NCI-H1048 (cell line): Measurements from ENCODE around the gene ART5.
"Not testable (repeated sequence)": the region's sequence is repeated elsewhere in the genome, so short reads cannot be mapped to it uniquely, and the experiment has no call there.

Experiments
- DNase-seq: peaks from one replicate; lab custom pipeline; 2025; lab: John Stamatoyannopoulos, UW

ART5 gene

DNA sequence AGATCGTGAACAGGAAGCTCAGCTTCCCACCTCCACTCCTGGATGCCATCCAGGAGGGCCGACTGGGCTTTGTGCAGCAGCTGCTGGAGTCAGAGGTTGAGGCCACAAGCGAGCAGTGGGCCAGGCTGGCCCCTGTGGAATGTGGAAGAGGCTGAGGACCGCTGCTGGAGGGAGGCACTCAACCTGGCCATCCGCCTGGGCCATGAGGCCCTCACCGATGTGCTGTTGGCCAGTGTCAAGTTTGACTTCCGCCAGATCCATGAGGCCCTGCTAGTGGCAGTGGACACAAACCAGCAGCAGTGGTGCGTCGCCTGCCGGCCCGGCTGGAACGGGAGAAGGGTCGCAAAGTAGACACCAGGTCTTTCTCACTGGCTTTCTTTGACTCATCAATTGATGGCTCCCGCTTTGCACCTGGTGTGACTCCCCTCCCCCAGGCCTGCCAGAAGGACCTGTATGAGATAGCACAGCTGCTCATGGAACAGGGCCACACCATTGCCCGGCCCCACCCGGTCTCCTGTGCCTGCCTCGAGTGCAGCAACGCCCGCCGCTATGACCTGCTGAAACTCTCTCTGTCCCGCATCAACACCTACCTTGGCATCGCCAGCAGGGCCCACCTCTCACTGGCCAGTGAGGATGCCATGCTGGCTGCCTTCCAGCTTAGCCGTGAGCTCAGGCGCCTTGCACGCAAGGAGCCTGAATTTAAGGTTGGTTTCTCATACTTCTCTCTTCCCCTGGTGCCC is 24.9 kb downstream of the ART5 start:
- DNase-seq = no peak

DNA sequence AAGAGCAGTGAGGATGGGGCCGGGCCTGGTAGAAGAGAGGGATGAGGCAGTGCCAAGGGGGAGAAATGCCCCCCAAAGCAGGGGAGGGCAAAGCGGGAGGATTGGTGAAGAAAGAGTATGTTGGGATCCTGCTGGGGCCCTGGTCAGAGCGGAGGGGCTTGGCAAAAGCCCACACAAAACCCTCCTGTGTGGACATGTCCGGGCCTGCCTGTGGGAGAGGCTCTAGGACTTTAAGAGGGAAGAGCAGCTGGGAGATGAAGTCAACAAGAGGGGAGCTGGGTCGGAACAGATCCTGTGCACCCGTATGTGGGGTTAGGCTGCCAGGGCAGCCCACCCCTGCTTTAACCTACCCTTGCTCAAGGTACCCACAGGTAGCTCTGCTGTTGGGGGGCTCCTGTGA is 25.8 kb downstream of the ART5 start:
- DNase-seq = no peak

DNA sequence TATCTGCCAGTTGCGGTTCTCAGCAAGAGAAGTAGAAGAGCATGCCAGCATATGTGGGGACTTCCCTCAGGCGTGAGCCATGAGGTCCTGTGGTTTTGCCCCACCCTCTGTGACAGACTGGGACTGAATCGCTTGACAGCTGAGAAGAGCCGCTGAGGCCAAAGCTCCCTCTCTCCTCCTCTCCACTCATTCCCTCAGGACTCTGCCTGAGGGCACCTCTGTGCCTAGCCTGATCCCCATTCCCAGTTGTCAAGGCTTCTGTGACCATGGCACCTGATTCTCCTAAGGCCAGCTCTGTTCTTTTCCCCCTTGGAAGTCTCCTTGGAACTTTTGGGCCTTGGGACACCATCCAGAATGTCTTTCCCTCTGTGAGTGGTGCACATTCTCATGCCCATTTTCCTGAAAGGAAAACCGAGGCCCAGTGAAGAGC is 27.0 kb downstream of the ART5 start:
- DNase-seq = no peak

DNA sequence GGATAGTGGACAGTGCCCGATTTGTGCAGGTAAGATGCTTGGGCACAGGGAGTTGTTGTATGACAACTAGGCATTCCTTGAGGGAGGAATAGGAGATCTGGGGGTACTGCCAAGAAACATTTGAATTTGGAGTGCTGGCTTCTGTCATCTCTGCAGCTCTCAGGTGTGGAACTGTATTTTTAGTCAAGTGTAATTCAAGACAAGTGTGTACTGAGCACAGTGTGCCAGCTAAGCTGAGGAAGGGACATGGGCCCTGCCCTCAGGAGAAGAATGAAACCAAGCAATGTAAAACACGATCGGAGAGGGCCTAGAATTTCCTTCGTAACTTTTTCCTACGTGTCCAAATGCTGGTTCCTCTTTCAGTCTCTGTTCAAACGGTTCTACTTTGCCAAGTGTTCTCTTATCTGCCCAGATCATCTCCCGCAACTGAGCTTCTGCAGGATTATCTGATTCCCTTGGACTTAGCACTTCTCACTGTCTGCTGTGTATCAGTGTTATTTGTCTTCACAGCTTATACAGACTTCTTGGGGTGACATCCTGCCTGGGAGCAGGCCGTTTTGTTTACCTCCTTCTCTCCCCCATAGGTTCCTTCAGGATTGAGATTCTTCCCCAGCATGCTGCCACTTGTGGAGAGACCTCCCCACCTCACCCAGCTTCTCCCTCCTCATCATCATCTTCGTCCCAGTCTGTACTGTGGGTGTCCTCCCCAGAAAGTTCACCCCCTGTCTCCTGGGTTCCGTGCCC is 27.6 kb downstream of the ART5 start:
- no peak for DNase-seq

DNA sequence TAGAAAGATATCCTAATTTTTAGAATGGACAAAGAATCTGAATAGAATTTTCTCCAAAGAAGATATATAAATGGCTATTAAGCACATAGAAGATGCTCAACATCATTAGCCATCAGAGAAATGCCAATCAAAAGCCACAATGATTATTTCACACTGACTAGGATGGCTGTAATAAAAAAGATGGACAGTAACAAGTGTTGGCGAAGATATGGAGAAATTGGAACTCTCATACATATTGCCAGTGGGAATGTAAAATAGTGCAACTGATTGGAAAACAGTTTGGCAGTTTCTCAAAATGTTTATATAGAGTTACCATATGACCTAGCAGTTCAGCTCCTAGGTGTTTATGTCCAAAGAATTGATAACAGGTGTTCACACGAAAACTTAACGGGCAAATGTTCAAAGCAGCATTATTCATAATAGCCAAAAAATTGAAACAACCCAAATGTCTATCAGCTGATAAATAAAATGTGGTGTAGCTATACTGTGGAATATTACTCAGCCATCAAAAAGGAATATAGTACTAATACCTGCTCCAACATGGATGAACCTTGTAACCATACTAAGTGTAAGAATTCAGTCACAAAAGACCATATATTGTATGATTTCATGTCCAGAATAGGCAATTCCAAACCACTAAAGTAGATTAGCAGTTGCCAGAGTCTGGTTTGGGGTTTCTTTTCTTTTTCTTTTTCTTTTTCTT is 29.7 kb downstream of the ART5 start:
- DNase-seq = no peak

DNA sequence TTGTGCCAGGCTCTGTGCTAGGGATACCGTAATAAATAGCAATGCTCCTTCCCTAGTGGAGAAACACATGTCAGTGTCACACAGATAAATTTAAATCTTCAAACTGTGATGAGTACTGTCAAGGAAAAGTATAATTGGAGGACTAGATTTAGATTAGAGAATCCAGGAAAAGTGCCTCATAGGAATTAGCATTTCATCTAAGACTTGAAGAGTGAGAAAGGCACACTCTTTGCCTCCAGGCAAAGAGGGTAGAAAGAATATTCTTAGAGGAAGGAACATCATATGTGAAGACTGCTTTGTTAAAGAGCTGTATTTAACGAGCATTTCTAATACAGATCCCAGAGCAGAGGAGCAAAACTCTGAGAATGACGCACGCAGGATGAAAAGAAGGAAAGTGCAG is 30.9 kb downstream of the ART5 start:
- no peak for DNase-seq

DNA sequence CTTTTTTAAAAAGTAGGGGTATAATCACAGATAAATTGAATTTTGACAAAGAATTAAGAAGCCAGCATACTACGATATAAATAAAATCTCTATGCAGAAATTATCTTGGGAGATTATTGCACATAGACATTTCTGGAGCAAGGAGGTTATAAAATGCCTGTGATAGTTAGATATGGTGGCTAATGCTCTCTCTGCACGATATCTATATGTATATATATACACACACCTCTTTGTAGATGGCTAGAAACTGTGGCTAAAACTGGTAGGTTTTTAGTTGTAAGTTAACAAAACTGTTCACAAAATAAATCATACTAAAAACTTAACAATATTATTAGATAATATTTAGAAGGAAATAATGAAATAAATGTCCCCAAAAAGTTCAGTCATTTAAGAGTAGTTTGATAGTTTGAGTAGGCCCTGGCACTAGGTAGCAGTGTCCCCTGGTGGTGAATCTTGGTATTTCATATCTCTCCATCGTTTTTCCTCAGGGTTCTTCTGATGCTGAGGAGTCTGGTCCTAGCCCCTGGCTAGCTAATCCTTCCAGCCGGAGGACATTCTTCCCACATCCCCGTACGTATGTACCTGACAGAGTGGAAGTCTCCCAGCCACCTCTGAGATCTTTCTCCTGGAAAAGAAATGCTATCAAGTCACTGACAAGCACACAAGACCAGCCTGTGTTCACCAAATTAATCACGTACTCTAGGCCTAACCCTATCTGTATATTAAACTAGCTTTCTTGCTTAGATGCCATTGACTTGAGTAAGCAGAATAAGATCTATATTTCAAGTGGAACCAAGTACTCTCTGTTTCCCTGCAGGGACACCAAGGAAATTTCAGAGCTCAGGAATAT is 32.2 kb downstream of the ART5 start:
- no peak for DNase-seq

DNA sequence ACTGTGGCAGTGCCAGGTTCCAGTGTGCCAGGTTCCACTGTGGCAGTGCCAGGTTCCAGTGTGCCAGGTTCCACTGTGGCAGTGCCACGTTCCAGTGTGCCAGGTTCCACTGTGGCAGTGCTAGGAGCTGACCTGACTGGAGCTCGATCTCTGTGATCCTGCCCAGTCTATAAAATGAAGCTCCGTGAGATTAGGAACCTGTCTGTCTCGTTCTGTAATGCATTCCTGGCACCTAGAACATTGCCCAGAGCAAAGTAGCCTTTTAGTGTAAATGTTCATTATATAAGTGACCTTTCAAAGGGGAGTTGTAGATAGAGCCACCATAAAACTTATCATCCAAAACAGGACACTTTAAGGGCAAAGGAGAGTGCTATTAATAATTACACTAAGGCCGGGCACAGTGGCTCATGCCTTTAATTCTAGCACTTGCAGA is 36.0 kb downstream of the ART5 start:
- no peak for DNase-seq

DNA sequence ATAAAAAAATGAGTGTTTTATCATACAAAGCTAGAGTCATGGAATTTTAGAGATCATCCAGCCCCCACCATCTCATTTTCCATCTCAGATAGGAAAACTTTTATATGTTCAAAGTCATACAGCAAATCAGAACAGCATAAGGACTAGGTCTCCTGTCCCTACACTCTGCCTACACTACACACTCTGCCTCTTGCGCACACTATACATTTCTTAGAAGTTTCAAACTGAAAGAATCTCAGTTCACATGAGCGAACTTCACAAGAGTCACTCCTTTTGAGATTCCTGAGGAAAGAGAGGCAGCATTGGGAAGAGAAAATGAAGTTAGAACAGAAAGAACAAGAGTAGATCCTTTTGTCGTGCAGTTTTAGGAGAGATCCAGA is 36.5 kb downstream of the ART5 start:
- DNase-seq = no peak

DNA sequence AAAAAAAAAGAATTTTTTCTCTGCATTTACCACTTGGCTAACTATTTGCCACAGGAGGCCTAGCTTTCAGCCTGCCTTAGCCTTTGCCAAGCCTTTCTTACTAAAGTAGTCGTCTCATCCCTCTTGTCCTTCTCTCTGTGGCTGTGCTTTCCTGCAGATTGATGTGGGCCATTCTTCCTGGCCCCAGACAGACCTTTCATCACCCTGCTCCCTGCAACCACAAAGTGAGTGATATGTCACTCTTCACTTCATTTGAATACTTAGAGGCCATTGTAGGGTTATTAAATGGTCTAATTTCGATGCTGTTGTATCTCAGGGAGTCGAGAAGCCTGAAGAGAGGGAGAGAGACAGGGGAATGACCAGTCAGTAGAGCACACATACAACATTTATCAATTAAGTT is 37.6 kb downstream of the ART5 start:
- DNase-seq = no peak

DNA sequence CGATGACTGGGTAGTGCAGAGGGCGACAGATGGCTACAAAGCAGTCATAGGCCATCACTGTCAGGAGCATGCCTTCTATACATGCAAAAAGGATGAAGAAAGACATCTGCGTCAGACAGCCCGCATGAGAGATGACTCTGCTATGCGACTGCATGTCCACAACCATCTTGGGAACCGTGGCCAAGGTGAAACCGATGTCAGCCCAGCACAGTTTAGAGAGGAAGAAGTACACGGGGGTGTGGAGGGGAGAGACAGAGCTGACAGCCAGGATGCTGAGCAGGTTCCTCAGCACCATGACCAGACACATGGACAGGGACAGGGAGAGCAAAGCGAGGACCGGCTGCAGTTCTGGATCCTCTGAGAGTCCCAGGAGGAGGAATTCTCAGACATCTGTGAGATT is 41.6 kb downstream of the ART5 start:
- DNase-seq = not testable (repeated sequence)

DNA sequence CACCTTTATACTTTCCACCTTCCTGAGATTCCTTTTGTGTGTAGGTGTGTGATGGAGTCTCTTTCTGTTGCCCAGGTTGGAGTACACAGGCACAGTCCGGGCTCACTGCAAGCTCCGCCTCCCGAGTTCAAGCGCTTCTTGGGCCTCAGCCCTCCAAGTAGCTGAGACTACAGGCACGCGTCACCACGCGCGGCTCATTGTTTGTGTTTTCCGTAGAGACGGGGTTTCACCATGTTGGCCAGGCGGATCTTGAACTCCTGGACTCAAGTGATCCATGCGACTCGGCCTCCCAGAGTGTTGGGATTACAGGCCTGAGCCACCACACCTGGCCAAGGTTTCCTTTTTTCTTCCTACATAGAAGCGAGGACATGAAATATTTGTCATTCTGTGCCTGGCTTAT is 44.0 kb downstream of the ART5 start:
- DNase-seq = not testable (repeated sequence)

DNA sequence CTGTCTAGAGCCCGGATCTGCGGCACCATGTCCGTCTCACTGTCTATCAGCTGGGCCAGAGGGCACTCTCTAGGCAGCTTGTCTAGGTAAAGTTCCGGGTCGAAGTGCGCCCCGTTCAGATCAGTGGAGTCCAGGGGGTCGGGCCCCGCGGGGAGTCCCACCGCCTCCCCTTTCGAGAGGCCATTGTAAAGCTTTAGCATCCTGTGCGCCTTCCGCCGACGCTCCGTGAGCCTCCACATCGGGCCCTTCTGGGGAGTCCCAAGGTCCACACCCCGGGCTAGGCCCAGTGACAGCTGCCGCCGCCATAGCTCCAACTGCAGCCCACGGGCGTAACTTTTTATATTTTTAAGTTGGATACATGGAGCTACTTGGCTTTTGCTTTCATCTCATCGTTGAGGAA is 50.5 kb downstream of the ART5 start:
- DNase-seq = not testable (repeated sequence)

DNA sequence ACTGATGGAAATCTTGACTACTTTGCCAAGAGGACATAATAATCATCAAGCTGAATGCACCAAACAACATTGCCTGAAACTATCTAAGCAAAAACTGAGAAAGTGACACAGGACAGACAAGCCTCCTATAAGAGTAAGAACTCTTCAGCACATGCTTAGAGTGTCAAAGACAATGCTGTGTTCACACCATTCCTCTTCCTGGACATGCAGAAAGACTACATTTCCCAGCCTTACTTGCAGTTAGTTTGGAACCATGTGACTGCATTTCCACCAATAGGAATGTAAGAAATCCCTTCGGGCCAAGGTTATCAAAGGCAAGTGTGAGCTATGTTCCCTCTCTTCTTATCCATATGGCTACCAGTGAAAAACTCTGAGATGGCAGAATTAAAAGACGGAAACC is 51.6 kb downstream of the ART5 start:
- not testable (repeated sequence) for DNase-seq

DNA sequence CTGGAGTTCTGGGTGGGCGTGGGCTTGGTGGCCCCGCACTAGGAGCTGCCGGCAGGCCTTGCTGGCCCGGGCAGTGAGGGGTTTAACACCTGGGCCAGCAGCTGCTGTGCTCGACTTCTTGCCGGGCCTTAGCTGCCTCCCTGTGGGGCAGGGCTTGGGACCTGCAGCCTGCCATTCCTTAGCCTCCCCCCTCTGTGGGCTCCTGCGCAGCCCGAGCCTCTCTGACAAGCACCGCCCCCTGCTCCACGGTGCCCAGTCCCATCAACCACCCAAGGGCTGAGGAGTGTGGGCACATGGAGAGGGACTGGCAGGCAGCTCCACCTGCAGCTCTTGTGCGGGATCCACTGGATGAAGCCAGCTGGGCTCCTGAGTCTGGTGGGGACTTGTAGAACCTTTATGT is 53.0 kb downstream of the ART5 start:
- DNase-seq = not testable (repeated sequence)
